Testis (tissue), 3 donors: ENCODE data around the gene LMNTD2. TPM values are rescaled to one million over a fixed set of nuclear protein-coding genes. Genes with fewer than 3 reads are reported as not detected.

ENCODE experiments used
- DNase-seq: peaks from one replicate; pipeline ENCODE4 v3.0.0-alpha.2; 2019
- H3K27ac ChIP-seq, 2 donors: fragments of 200-600 bp; sonication (generic); one replicate each; pipeline ENCODE4 v1.5.1; 2019
- H3K27me3 ChIP-seq: fragments of 200-600 bp; sonication (generic); one replicate; pipeline ENCODE4 v1.5.1; 2019
- H3K36me3 ChIP-seq: fragments of 200-600 bp; sonication (generic); one replicate; pipeline ENCODE4 v1.5.1; 2017; ENCODE audit warnings: low read depth; ENCODE audit errors: missing control alignments
- H3K4me1 ChIP-seq: fragments of 200-600 bp; sonication (generic); one replicate; pipeline ENCODE4 v1.5.1; 2019
- H3K4me3 ChIP-seq, 2 donors: fragments of 200-600 bp; sonication (generic); one replicate each; pipeline ENCODE4 v1.5.1; 2017 to 2019
- H3K9me3 ChIP-seq: fragments of 200-600 bp; sonication (generic); one replicate; pipeline ENCODE4 v1.5.1; 2017
- CTCF ChIP-seq, 3 experiments: fragments of 450-650 bp in 2 of 3; fragments of 200-600 bp in 1 of 3; sonication (generic) in 1 of 3; IDR thresholded peaks; one replicate each; pipeline ENCODE4 v1.5.1; 2016 to 2019; ENCODE audit warnings: antibody characterized with exemption in 3 of 3, mild to moderate bottlenecking in 2 of 3, moderate library complexity in 1 of 3
- POLR2A ChIP-seq: fragments of 450-650 bp; IDR thresholded peaks from one replicate; pipeline ENCODE4 v1.6.1; 2017; ENCODE audit warnings: antibody characterized with exemption, mild to moderate bottlenecking, moderate library complexity
- WGBS, 2 donors: methylation state at CpG; one replicate each; pipeline ENCODE4 v1.1.5; 2018; 5-methylcytosine and 5-hydroxymethylcytosine counted together
- intact Hi-C: fragments of 100-400 bp; cut with DNase I; formaldehyde crosslinking; loops from one replicate; pipeline ENCODE4 v1.15.1; 2023; ENCODE audit warnings: low total_unique reads
- polyA plus RNA-seq: library from polyadenylated mRNA; stranded (reverse); fragments of 350-450 nt; fragmentation: Illumina TruSeq; extraction: RNeasy Lipid Tissue Mini Kit (QIAGEN cat#74804); gene quantifications from one replicate; pipeline ENCODE4 v1.2.3, GENCODE V29; 2014; ENCODE audit warnings: low read depth, low replicate concordance; ENCODE audit not compliant: insufficient read depth
- total RNA-seq, 2 donors: library from RNA; depleted of rRNA; stranded (reverse); fragments of >200 nt; gene quantifications; one replicate each; pipeline ENCODE4 v1.2.3, GENCODE V29; 2016

Gene LMNTD2
- total and polyA plus RNA-seq, 3 donors from 2014 or later = 26.1 to 59.9 (median 29.2) TPM

- Histone ChIP-seq H3K4me1 (peaks cover 12% of the 10 kb centered on the region), H3K27ac (no peak overlapping the region), H3K27me3 (no peaks in the 10 kb centered on the region), H3K36me3 (no peaks in the 10 kb centered on the region), H3K9me3 (no peaks in the 10 kb centered on the region), H3K4me3 (peak overlapping the region in 1 of 2 donors; percentile 2)
- intact Hi-C loops = loop anchor here (10.0 kb wide), 1 partner anchor 168 kb away; no protein-coding TSS in a partner anchor
- WGBS, 2 donors = 71 to 75% methylated on average over 13 to 22 of the region's 22 CpGs
- TF ChIP-seq POLR2A (no peak), CTCF (IDR thresholded peaks at IDR 0.05) (no peak)
- DNase-seq = no peak
Measured at GRCh38 chr11:556662-557256, 3.8 kb downstream of the LMNTD2 start.

GRCh38 chr11:555780-556661 lies 4.5 kb downstream of the LMNTD2 start:
- no peak for TF ChIP-seq POLR2A
- TF ChIP-seq CTCF (IDR thresholded peaks at IDR 0.05) = no peak
- DNase-seq = no peak
- Histone ChIP-seq H3K4me3 (peak overlapping the region; percentile 2 to 32), H3K27ac (no peak overlapping the region), H3K36me3 (no peaks in the 10 kb centered on the region), H3K4me1 (peaks cover 12% of the 10 kb centered on the region), H3K27me3 (no peaks in the 10 kb centered on the region), H3K9me3 (no peaks in the 10 kb centered on the region)
- intact Hi-C loops = loop anchor here (10.0 kb wide), 1 partner anchor 169 kb away; no protein-coding TSS in a partner anchor
- 10 to 22% methylated on average over 10 to 76 of the region's 104 CpGs for WGBS, 2 donors

GRCh38 chr11:555227-555779 lies 5.2 kb downstream of the LMNTD2 start:
- Histone ChIP-seq H3K27me3 (no peaks in the 10 kb centered on the region), H3K36me3 (no peaks in the 10 kb centered on the region)

More at GRCh38 chr11:555227-555779, 5.2 kb downstream of the LMNTD2 start:
- no peak for TF ChIP-seq POLR2A
- no peak for TF ChIP-seq CTCF (IDR thresholded peaks at IDR 0.05)
- 1 to 3% methylated on average over 31 to 36 of the region's 57 CpGs for WGBS, 2 donors
- H3K4me3 ChIP-seq = peak overlapping the region; percentile 2 to 32
- intact Hi-C loops = loop anchor here (10.0 kb wide), 1 partner anchor 169 kb away; no protein-coding TSS in a partner anchor
- peaks cover 12% of the 10 kb centered on the region for H3K4me1 ChIP-seq
- no peak overlapping the region for H3K27ac ChIP-seq
- DNase-seq = no peak
- H3K9me3 ChIP-seq = no peaks in the 10 kb centered on the region
